ENCODE measurements around the gene B4GALNT4.

DNA sequence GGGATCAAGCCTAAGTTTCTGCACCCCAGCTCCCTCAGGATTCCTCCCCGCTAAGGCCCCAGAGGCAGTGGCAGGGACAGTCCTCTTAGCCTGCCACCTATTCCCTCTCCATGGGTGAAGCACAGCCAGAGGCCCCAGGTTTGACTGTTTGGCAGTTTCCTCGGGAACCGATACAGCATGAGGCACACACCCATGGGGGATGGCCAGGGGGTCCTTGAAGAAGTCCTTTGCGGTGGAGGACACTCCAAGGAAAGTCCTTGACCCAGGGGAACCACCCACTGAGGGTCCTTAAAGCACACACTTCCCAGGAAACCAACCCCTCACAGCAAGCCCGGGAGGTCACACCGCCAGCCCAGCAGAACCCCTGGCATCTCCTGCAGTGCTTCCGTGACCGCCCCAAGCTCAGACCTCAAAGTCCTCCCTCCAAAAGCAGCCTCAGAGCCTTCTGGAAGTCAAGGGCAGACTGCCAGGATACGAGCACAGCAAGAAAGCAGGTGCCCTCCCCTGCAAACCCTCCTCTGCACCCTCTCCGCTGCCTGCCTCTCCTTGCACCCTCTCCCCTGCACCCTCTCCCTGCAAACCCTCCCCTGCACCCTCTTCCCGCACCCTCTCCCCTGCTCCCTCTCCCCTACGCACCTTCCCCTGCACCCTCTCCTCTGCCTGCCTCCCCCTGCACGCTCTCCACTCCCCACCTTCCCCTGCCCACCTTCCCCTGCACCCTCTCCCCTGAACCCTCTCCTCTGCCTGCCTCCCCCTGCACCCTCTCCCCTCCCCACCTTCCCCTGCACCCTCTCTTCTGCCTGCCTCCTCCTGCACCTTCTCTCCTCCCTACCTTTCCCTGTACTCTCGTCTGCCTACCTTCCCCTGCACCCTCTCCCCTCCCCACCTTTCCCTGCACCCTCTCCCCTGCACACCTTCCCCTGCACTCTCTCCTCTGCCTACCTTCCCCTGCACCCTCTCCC is 44.1 kb downstream of the B4GALNT4 start:
- TF ChIP-seq POLR2A (IDR thresholded peaks at IDR 0.05), result no peak
- TF ChIP-seq, protein P1, sequence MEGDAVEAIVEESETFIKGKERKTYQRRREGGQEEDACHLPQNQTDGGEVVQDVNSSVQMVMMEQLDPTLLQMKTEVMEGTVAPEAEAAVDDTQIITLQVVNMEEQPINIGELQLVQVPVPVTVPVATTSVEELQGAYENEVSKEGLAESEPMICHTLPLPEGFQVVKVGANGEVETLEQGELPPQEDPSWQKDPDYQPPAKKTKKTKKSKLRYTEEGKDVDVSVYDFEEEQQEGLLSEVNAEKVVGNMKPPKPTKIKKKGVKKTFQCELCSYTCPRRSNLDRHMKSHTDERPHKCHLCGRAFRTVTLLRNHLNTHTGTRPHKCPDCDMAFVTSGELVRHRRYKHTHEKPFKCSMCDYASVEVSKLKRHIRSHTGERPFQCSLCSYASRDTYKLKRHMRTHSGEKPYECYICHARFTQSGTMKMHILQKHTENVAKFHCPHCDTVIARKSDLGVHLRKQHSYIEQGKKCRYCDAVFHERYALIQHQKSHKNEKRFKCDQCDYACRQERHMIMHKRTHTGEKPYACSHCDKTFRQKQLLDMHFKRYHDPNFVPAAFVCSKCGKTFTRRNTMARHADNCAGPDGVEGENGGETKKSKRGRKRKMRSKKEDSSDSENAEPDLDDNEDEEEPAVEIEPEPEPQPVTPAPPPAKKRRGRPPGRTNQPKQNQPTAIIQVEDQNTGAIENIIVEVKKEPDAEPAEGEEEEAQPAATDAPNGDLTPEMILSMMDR (IDR thresholded peaks at IDR 0.05), result no peak
